NCI-H1694 (cell line): ENCODE measurements around the gene CDH4.

Source experiments
- DNase-seq: peaks from one replicate; lab custom pipeline; 2025; lab: John Stamatoyannopoulos, UW

The CDH4 gene

DNA sequence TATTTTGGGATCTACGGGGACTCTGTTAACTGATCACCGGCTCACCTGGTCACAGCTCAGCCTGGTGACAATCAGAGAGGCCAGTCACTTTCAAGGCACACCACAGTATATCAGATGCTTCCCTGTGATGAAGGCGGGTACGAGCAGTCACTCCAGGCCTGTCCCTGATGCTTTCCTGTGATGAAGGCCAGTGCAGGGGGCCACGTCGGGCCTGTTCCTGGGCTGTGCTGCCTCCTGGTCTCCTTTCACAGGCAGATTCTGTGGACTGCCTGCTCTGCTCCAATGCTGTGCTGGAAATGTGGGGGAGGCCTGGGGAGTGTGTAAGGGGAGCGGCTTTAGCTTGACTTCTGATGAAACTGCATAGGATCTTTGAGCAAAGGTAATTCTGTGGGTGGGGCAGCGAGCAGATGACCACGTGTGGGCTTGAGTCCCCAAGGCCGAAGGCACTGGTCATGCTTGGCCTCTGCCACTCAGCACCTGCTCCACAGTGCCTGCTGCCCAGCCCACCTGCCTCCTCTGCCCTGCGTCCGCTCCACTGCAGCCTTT lies 441.1 kb downstream of the CDH4 start:
- DNase-seq, result no peak

- DNase-seq, result no peak
Observed at GRCh38 chr20:61694682-61695081, 442.6 kb downstream of the CDH4 start.

GRCh38 chr20:61695741-61696140 lies 443.7 kb downstream of the CDH4 start:
- no peak for DNase-seq

- no peak for DNase-seq
Observed at GRCh38 chr20:61696181-61696735, 444.2 kb downstream of the CDH4 start.

DNA sequence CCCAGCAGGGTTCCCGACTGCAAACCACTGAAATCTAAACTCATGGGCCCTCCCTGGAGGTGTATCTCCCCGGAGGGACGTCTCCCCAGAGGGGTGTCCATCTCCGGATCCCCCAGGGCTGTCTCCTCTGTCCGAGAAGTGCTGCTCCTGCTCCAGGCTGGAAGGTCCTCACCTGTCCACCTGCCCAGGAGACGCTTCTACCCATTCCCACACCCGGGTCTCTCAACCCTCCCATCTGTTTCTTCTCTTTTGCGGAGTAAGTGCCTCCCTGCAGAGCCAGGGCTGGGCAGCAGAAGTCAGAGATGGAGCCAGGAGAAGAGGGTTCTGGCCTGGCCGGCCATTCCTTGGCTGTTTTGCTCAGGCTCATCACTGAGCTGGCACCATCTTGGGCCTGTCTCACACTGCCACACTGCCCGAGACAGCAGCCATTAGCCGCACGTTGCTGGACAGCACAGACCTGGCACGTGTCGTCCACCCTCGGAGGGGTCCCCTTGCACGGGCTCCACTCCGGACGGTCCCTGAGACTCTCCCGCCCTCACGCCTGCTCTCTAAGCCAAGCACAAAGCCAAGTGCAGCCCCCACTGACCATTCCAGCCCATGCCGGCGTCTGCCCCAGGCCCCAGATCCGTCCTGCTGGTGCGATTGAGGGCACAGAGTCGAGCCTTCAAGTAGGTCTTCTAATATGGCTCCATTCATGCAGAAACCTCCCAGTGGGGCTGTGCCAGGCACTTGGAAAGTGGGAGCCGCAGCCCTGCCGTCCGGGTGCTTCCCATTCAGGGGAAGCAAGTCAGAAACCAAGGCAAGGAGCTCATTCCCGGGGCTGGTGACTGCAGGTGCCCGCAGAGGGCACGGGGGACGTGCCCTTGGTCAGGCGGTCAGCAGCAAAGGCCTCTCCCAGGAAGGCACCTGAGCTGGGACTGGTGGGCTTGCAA lies 445.9 kb downstream of the CDH4 start:
- no peak for DNase-seq

GRCh38 chr20:61698598-61699494 lies 446.8 kb downstream of the CDH4 start:
- DNase-seq, result no peak

- no peak for DNase-seq
Observed at GRCh38 chr20:61699495-61700374, 447.7 kb downstream of the CDH4 start.

DNA sequence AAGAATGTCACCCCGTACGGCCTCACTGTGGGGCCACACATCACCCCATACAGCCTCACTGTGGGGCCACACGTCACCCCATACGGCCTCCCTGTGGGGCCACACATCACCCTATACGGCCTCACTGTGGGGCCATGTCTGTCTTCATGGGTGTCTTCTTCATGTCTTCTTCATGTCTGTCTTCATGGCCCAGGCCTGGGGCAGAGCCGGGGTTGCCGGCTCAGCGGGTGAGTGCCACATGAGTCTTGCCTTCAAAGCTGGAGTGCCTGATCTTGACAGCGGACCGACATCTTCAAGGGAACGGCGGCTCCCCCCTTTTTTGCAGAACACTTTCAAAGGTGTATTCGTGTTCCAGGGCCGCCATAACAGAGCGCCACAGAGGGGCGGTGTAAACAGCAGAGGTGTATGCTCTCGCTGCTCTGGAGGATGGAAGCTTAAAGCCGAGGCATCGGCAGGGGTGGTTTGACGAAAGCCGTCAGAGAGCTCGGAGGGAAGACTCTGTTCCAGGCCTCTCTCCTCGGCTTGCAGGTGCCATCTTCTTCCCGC lies 448.6 kb downstream of the CDH4 start:
- no peak for DNase-seq

DNA sequence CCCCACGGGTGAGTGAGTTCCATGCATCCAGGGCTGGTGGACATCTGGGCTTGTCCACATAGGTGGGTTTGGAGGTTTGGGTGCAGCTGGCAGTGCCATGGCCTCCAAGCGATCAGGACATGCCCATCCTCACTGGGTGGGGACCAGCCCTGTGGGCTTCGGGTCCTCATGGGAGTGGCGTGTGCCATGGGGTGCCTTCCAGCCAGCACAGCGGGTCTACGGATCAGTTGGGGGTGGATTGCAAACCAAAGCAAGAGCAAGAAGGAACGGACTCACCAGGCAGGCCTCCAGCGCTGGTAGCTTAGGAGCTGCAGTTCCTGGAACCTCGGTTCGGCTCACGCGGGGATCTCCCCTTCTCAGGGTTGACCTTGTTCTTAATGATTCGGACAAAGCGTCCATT lies 449.3 kb downstream of the CDH4 start:
- DNase-seq, result no peak

DNA sequence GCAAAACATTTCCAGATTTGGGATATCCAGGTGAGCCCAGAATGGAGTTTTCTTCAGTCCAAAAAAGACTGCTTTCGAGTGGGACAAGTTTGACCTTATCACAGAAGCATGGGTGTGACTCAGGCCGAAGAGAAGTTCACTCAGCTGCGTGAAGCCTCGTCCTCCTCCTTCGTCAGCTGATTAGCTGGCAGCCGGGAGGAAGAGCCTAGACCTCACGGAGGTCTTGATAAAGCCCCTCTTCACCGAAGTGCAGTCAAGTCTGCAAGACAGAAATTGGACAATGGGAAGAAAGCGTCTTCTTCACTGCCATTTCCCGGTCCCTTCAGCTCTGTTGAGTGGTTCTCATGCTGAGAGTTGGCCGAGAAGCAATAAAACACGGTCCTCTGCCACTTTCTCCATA lies 449.7 kb downstream of the CDH4 start:
- DNase-seq, result no peak

DNA sequence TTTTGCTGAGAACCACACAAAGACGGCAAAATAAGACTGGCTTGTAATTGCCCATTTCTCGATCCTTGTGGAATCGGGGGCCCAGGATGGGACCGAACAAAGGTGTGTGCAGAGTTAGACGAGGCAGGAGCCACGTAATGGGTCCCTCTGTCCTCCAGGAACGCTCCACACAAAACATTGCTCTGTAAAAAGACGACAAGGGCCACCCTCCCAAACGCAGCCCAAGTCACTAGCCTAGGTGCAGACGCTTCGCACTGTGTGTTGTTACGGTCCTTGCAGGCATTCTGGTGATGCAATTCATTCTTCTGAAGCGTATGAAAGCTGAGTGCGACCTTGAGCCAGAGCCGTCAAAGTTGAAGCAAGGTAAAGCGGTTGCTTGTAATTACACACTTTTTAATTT lies 450.2 kb downstream of the CDH4 start:
- no peak for DNase-seq

- DNase-seq, result no peak
Observed at GRCh38 chr20:61704661-61705060, 452.6 kb downstream of the CDH4 start.

GRCh38 chr20:61705386-61706258 lies 453.6 kb downstream of the CDH4 start:
- DNase-seq, result no peak

GRCh38 chr20:61706259-61706961 lies 454.3 kb downstream of the CDH4 start:
- no peak for DNase-seq

DNA sequence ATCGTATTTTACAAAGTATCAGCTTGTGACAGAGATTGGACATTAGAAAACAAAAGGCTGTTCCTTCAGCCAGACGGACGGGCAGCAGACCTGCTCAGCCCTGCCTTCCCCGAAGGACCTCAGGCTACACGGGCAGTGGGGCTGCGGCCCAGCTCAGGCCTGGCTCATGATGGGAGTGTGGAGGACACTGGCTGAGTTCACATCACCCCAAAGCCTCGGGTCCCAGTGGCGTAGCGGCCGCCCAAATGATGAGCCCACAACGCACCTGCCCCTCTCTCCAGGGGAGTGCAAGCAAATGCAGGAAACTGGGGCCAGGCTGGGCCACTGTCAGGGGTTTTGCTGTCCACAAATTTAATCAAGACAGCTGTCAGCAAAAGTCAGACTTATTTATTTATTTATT lies 456.8 kb downstream of the CDH4 start:
- DNase-seq, result no peak

GRCh38 chr20:61710108-61710507 lies 458.0 kb downstream of the CDH4 start:
- no peak for DNase-seq

- no peak for DNase-seq
Observed at GRCh38 chr20:61712688-61713087, 460.6 kb downstream of the CDH4 start.

GRCh38 chr20:61718361-61719005 lies 466.4 kb downstream of the CDH4 start:
- DNase-seq, result no peak
